ENCODE results near the gene DYNLT2.

DYNLT2 gene

DNA sequence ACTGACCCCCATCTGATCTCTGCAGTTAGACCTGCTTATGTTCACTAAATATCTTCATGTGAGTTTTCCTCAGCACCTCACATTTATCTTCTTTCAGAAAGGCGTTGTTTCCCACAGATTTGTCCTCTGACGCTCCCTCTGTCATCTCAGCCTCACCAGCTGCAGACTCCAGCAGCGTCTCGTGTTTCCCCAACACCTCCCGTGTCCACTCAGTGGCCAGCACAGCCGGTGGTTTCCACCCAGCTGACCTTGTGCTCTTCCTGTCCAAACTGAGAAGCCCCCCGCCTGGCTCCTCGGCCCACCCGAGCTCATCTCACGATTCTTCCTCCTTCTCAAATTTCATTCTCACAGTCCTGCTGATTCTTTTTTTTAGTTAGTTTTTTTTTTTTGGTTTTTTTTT is 12.5 kb upstream of the DYNLT2 start:
- Histone ChIP-seq H3K14ac (ENCODE audit: low read length) (no peak overlapping the region), H2AK5ac (ENCODE audit: low read depth, low read length) (no peak overlapping the region), H2BK15ac (ENCODE audit: low read length) (no peak overlapping the region), H4K91ac (ENCODE audit: low read depth, low read length, poor library complexity) (no peak overlapping the region), H2AFZ (ENCODE audit: low read length) (no peak overlapping the region), H2BK12ac (ENCODE audit: low read length) (no peak overlapping the region), H2BK120ac (ENCODE audit: low read depth, low read length) (no peak overlapping the region), H3K23ac (ENCODE audit: low read depth, low read length, poor library complexity) (no peak overlapping the region), H3K4me3 (ENCODE audit: low read length in 2 of 2) (no peak overlapping the region), H2BK5ac (ENCODE audit: low read length) (no peak overlapping the region), H3K27ac (replicated peaks; ENCODE audit: low read length) (no peak overlapping the region), H3K4me2 (ENCODE audit: insufficient read depth, low read length, poor library complexity, severe bottlenecking) (no peak overlapping the region), H3K36me3 (replicated peaks in 1 of 2; ENCODE audit: control insufficient read depth in 2 of 2, insufficient read depth in 2 of 2, low read length in 2 of 2) (peaks cover 14 to 92% of the 10 kb centered on the region in 2 donors), H3K4ac (ENCODE audit: low read length) (no peak overlapping the region), H3K79me1 (ENCODE audit: low read depth, low read length) (no peaks in the 10 kb centered on the region), H3K9ac (ENCODE audit: low read depth, low read length, poor library complexity) (no peak overlapping the region), H3K18ac (ENCODE audit: low read length) (no peak overlapping the region), H3K4me1 (ENCODE audit: control insufficient read depth in 2 of 2, insufficient read depth in 1 of 2, low read depth in 1 of 2, low read length in 2 of 2) (no peaks in the 10 kb centered on the region), H3K9me3 (replicated peaks in 1 of 2; ENCODE audit: control insufficient read depth in 2 of 2, insufficient read depth in 1 of 2, low read depth in 1 of 2, low read length in 2 of 2) (no peaks in the 10 kb centered on the region), H4K8ac (ENCODE audit: low read depth, low read length) (no peak overlapping the region), H3K27me3 (ENCODE audit: control insufficient read depth in 3 of 3, insufficient read depth in 3 of 3, low read depth in 1 of 3, low read length in 3 of 3) (no peaks in the 10 kb centered on the region)
- DNase-seq (ENCODE audit: low spot score) = no peak
- no CpG with 5 or more reads among the region's 10 CpGs for WGBS, 2 donors (ENCODE audit: extremely low coverage in 2 of 2, insufficient read length in 2 of 2, insufficient replicate concordance in 1 of 2)

DNA sequence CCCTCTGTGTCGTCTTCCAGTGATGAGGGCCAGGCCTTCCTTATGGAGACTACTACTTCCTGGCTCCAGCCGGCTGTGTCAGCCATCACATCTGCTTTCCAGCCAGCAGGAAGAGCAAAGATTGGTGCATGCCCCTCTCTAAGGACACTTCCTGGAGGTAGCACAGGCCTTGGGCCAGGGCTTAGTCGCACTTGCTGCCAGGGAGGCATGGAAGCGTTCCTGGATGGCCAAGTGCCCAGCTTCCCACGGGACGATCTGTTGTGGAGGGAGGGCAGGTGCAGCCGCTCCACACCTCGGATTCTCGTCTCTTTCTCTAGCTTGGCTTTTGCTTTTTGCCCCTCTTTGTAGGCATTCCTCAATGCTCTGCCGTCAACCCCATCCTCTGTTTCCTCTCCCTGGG is 11.9 kb upstream of the DYNLT2 start:
- Histone ChIP-seq H3K27me3 (ENCODE audit: control insufficient read depth in 3 of 3, insufficient read depth in 3 of 3, low read depth in 1 of 3, low read length in 3 of 3) (no peaks in the 10 kb centered on the region), H3K9me3 (replicated peaks in 1 of 2; ENCODE audit: control insufficient read depth in 2 of 2, insufficient read depth in 1 of 2, low read depth in 1 of 2, low read length in 2 of 2) (no peaks in the 10 kb centered on the region), H3K79me1 (ENCODE audit: low read depth, low read length) (no peaks in the 10 kb centered on the region), H2BK5ac (ENCODE audit: low read length) (no peak overlapping the region), H4K8ac (ENCODE audit: low read depth, low read length) (no peak overlapping the region), H2BK15ac (ENCODE audit: low read length) (no peak overlapping the region), H3K23ac (ENCODE audit: low read depth, low read length, poor library complexity) (no peak overlapping the region), H2BK120ac (ENCODE audit: low read depth, low read length) (no peak overlapping the region), H3K9ac (ENCODE audit: low read depth, low read length, poor library complexity) (no peak overlapping the region), H3K27ac (replicated peaks; ENCODE audit: low read length) (no peak overlapping the region), H3K4me2 (ENCODE audit: insufficient read depth, low read length, poor library complexity, severe bottlenecking) (no peak overlapping the region), H2AK5ac (ENCODE audit: low read depth, low read length) (no peak overlapping the region), H3K14ac (ENCODE audit: low read length) (no peak overlapping the region), H2BK12ac (ENCODE audit: low read length) (no peak overlapping the region), H2AFZ (ENCODE audit: low read length) (no peak overlapping the region), H3K36me3 (replicated peaks in 1 of 2; ENCODE audit: control insufficient read depth in 2 of 2, insufficient read depth in 2 of 2, low read length in 2 of 2) (peaks cover 14 to 93% of the 10 kb centered on the region in 2 donors), H4K91ac (ENCODE audit: low read depth, low read length, poor library complexity) (no peak overlapping the region), H3K4me1 (ENCODE audit: control insufficient read depth in 2 of 2, insufficient read depth in 1 of 2, low read depth in 1 of 2, low read length in 2 of 2) (no peaks in the 10 kb centered on the region), H3K4me3 (ENCODE audit: low read length in 2 of 2) (no peak overlapping the region), H3K18ac (ENCODE audit: low read length) (no peak overlapping the region), H3K4ac (ENCODE audit: low read length) (no peak overlapping the region)
- no CpG with 5 or more reads among the region's 10 CpGs for WGBS, 2 donors (ENCODE audit: extremely low coverage in 2 of 2, insufficient read length in 2 of 2, insufficient replicate concordance in 1 of 2)
- no peak for DNase-seq (ENCODE audit: low spot score)

DNA sequence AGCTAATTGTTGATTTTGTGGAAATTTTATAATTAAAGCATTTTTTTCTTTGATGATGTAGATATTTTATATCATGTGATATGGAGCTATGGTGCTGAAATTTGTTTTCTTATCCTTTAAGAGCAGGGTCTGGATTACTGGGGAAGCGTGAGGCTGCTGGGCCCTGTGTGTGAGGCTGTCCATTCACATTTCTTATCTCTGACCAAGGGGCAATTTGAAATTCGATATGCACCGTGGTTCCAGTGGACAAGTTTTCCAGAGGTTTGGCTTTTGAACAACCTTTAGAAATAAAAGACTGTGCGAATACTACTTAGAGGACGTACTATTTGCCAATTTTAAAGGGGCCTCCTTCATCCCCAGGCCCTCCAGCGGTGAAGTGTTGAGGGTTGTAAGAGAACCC is 3.8 kb upstream of the DYNLT2 start:
- H3K14ac ChIP-seq (ENCODE audit: low read length) = no peak overlapping the region
- H3K4me3 ChIP-seq (ENCODE audit: low read length in 2 of 2) = no peak overlapping the region
- no peak overlapping the region for H3K18ac ChIP-seq (ENCODE audit: low read length)
- H3K4me1 ChIP-seq (ENCODE audit: control insufficient read depth in 2 of 2, insufficient read depth in 1 of 2, low read depth in 1 of 2, low read length in 2 of 2) = peaks cover 3 to 14% of the 10 kb centered on the region in 2 donors
- no peak overlapping the region for H3K4ac ChIP-seq (ENCODE audit: low read length)
- H3K23ac ChIP-seq (ENCODE audit: low read depth, low read length, poor library complexity) = no peak overlapping the region
- H4K91ac ChIP-seq (ENCODE audit: low read depth, low read length, poor library complexity) = no peak overlapping the region
- DNase-seq (ENCODE audit: low spot score) = no peak
- H3K27me3 ChIP-seq (ENCODE audit: control insufficient read depth in 3 of 3, insufficient read depth in 3 of 3, low read depth in 1 of 3, low read length in 3 of 3) = no peaks in the 10 kb centered on the region
- H3K36me3 ChIP-seq (replicated peaks in 1 of 2; ENCODE audit: control insufficient read depth in 2 of 2, insufficient read depth in 2 of 2, low read length in 2 of 2) = peaks cover 6 to 38% of the 10 kb centered on the region in 2 donors
- H2AK5ac ChIP-seq (ENCODE audit: low read depth, low read length) = no peak overlapping the region
- no peak overlapping the region for H3K9ac ChIP-seq (ENCODE audit: low read depth, low read length, poor library complexity)
- H2BK12ac ChIP-seq (ENCODE audit: low read length) = no peak overlapping the region
- H2BK120ac ChIP-seq (ENCODE audit: low read depth, low read length) = no peak overlapping the region
- H3K4me2 ChIP-seq (ENCODE audit: insufficient read depth, low read length, poor library complexity, severe bottlenecking) = no peak overlapping the region
- H2BK15ac ChIP-seq (ENCODE audit: low read length) = no peak overlapping the region
- no CpG with 5 or more reads among the region's 6 CpGs for WGBS, 2 donors (ENCODE audit: extremely low coverage in 2 of 2, insufficient read length in 2 of 2, insufficient replicate concordance in 1 of 2)
- H3K9me3 ChIP-seq (replicated peaks in 1 of 2; ENCODE audit: control insufficient read depth in 2 of 2, insufficient read depth in 1 of 2, low read depth in 1 of 2, low read length in 2 of 2) = no peaks in the 10 kb centered on the region
- no peak overlapping the region for H4K8ac ChIP-seq (ENCODE audit: low read depth, low read length)
- no peak overlapping the region for H3K27ac ChIP-seq (replicated peaks; ENCODE audit: low read length)
- H2AFZ ChIP-seq (ENCODE audit: low read length) = no peak overlapping the region
- H3K79me1 ChIP-seq (ENCODE audit: low read depth, low read length) = no peaks in the 10 kb centered on the region
- H2BK5ac ChIP-seq (ENCODE audit: low read length) = no peak overlapping the region

DNA sequence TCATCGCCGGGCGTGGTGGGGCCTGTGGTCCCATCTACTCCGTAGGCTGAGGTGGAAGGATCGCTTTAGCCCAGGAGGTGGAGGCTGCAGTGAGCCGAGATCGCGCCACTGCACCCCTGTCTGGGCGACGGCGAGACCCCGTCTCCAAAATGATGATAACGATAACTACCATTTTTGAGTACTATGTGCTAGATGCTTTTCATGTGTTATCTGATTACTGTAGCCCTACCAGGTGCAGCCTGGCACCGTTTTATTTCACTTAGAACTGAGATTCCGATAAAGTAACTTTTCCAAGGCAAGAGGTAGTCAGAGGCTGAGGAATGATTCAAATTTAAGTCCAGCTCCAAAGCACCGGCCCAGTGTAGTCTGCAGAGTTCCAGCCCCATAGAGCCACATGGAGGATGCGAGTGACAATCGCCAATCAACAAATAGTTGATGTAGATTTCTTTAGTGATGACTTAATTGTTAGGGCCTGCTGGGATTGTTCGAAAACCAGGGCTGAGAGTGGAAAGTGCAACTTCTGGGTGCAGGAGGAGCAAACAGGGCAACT is 777 bp upstream of the DYNLT2 start:
- Histone ChIP-seq H3K23ac (ENCODE audit: low read depth, low read length, poor library complexity) (peak overlapping the region; percentile 100), H3K4me1 (ENCODE audit: control insufficient read depth in 2 of 2, insufficient read depth in 1 of 2, low read depth in 1 of 2, low read length in 2 of 2) (peaks cover 3 to 15% of the 10 kb centered on the region in 2 donors), H4K91ac (ENCODE audit: low read depth, low read length, poor library complexity) (peak overlapping the region; percentile 90), H2AFZ (ENCODE audit: low read length) (peak overlapping the region; percentile 96), H2BK12ac (ENCODE audit: low read length) (no peak overlapping the region), H2BK120ac (ENCODE audit: low read depth, low read length) (no peak overlapping the region), H3K14ac (ENCODE audit: low read length) (no peak overlapping the region), H4K8ac (ENCODE audit: low read depth, low read length) (peak overlapping the region; percentile 99), H3K9ac (ENCODE audit: low read depth, low read length, poor library complexity) (peak overlapping the region; percentile 97), H3K4me2 (ENCODE audit: insufficient read depth, low read length, poor library complexity, severe bottlenecking) (peak overlapping the region; percentile 67), H3K4me3 (ENCODE audit: low read length in 2 of 2) (peak overlapping the region; percentile 69 to 95), H3K9me3 (replicated peaks in 1 of 2; ENCODE audit: control insufficient read depth in 2 of 2, insufficient read depth in 1 of 2, low read depth in 1 of 2, low read length in 2 of 2) (peaks cover 0 to 1% of the 10 kb centered on the region in 2 donors), H3K18ac (ENCODE audit: low read length) (peak overlapping the region; percentile 95), H3K27ac (replicated peaks; ENCODE audit: low read length) (peak overlapping the region; percentile 89), H2BK5ac (ENCODE audit: low read length) (no peak overlapping the region), H2AK5ac (ENCODE audit: low read depth, low read length) (peak overlapping the region; percentile 66), H2BK15ac (ENCODE audit: low read length) (no peak overlapping the region), H3K4ac (ENCODE audit: low read length) (no peak overlapping the region), H3K36me3 (replicated peaks in 1 of 2; ENCODE audit: control insufficient read depth in 2 of 2, insufficient read depth in 2 of 2, low read length in 2 of 2) (peaks cover 0 to 20% of the 10 kb centered on the region in 2 donors), H3K27me3 (ENCODE audit: control insufficient read depth in 3 of 3, insufficient read depth in 3 of 3, low read depth in 1 of 3, low read length in 3 of 3) (no peaks in the 10 kb centered on the region), H3K79me1 (ENCODE audit: low read depth, low read length) (no peaks in the 10 kb centered on the region)
- WGBS, 2 donors (ENCODE audit: extremely low coverage in 2 of 2, insufficient read length in 2 of 2, insufficient replicate concordance in 1 of 2) = no CpG with 5 or more reads among the region's 19 CpGs
- DNase-seq (ENCODE audit: low spot score) = peak; percentile 4

Data from neuronal stem cell (in vitro differentiated cells).